GM19328 (cell line): ENCODE data around the gene PRDM11.

Experiments
- ATAC-seq: cut with Tn5 transposase; IDR thresholded peaks from one replicate; pipeline ENCODE4 v1.9.1; 2021; ENCODE audit warnings: mild to moderate bottlenecking, moderate library complexity; ENCODE audit not compliant: unreplicated experiment

Gene PRDM11

DNA sequence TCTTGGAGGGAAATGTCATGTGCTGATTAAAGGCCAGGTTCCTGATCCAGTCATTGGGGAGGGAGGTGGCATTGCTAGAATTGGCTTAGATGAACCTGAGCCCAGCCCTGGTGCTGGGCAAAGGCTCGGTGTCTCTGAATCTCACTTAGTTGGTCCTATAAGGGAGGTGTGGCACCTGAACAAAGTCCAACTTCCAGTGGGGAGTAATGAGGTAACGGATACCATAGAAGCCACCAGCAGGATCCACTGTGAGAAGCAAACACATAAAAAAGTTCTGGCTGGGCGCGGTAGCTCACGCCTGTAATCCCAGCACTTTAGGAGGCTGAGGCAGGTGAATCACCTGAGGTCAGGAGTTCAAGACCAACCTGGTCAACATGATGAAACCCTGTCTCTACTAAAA is 26.6 kb downstream of the PRDM11 start:
- ATAC-seq: no peak

- ATAC-seq: no peak
Measured at GRCh38 chr11:45174168-45174835, 27.9 kb downstream of the PRDM11 start.

DNA sequence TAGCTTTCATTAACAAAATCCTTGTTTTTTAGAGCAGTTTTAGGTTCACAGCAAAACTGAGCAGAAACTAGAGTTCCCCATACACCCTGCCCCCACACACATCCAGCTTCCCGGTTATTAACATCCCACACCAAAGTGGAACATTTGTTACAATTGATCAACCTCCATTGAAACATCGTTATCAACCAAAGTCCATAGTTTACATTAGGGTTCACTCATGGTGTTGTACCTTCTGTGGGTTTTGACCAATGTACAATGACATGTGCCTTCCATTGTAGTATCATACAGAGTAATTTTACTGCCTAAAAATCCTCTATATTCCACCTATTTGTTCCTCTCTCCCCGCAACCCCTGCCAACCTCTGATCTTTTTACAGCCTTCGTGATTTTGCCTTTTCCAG is 28.5 kb downstream of the PRDM11 start:
- no peak for ATAC-seq

DNA sequence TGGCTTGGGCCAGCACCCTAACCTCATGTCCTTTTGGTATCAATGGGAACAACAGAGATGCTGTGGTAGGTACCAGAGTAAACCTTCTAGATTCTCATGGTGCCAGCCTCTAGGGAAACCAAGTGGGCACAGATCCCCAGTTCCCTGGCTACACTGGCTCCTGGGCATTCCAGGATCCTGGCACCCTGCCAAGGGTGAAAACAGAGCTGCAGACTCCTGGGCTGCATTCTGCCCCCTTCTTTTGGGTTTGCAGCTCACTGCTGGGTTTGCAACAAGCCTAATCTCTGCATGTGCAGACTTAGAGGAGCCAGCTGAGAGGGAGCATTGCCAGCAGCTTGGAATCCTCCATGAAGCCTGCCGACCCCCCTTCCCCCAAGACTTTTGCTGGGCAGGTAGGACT is 30.6 kb downstream of the PRDM11 start:
- no peak for ATAC-seq

- no peak for ATAC-seq
Measured at GRCh38 chr11:45178223-45178622, 31.8 kb downstream of the PRDM11 start.

GRCh38 chr11:45178890-45179671 is 32.6 kb downstream of the PRDM11 start:
- no peak for ATAC-seq

- ATAC-seq: no peak
Measured at GRCh38 chr11:45179686-45180178, 33.3 kb downstream of the PRDM11 start.

DNA sequence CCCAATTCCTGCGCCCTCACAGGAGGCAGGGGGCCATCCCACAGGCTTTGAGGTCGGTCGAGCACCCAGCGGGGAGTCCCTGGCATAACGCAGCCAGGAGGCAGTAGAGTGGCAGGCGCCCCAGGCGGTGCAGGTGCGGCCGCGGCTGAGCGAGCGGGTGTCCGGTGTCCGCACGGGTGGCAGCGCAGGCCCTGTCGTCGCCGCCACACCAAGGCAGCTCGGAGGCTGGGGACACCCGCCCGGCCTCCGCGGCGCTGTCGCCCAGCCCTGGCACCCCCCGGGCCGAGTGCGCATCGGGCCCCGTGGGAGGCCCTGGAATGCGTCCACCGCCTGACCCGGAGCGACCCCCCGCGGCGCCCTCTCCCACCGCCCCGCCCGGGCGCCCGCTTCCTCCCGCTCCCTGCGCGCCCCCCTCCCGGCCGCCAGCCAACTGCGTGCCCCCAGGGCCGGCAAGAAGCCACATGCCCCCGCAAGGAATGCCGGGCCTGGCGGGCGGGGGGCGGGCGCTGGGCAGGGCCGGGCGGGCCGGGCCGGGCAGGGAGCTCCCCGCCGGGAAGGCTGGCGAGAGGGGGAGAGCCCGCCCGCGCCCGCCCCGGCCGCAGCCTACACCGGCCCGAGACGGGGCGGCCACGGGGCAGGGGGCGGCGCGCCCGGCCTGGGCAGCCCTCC is 33.9 kb downstream of the PRDM11 start:
- ATAC-seq: no peak

GRCh38 chr11:45180848-45181192 is 34.4 kb downstream of the PRDM11 start:
- ATAC-seq: no peak

- no peak for ATAC-seq
Measured at GRCh38 chr11:45181193-45181888, 34.9 kb downstream of the PRDM11 start.

DNA sequence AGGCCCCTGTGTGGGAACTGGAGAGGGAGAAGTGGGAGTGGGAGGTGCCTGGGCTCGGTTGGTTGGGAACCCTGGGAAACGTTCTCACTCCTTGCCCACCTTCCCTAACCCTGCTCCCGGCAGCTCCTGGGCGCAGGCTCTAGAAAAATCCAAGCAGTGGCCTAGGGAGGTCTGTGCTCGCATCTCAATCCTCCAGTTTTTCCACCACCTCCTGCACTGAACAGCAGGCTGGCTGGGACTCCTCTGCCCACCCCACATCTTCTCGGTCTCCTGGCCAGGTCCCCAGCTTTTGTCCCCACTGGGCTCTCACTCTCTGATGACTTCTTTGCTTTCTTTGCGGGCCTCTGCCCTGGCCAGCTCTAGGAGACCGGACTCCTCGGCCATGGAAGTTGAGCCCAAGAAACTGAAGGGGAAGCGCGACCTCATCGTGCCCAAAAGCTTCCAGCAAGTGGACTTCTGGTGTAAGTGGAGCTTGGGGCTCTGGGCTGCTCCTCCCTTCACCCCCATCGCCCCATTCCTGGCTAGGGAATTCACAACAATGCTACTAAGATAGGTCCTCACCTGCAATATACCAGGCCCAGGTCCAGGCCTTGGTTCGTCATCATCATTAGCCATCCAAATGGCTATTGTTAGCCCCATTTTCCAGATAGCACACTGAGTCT is 35.6 kb downstream of the PRDM11 start:
- no peak for ATAC-seq

DNA sequence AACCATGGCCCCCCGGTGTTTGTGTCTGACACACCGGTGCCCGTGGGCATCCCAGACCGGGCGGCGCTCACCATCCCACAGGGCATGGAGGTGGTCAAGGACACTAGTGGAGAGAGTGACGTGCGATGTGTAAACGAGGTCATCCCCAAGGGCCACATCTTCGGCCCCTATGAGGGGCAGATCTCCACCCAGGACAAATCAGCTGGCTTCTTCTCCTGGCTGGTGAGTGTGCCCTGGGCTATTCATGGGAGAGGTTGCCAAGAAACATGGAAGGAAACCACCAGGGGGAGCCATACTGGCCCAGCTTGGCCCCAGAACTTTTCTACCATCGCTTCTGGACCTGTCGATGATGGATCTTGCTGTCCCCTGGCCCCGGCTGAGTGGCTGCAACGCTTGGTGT is 36.5 kb downstream of the PRDM11 start:
- no peak for ATAC-seq

- ATAC-seq: no peak
Measured at GRCh38 chr11:45184640-45185039, 38.2 kb downstream of the PRDM11 start.

GRCh38 chr11:45185228-45185729 is 38.8 kb downstream of the PRDM11 start:
- ATAC-seq: no peak

DNA sequence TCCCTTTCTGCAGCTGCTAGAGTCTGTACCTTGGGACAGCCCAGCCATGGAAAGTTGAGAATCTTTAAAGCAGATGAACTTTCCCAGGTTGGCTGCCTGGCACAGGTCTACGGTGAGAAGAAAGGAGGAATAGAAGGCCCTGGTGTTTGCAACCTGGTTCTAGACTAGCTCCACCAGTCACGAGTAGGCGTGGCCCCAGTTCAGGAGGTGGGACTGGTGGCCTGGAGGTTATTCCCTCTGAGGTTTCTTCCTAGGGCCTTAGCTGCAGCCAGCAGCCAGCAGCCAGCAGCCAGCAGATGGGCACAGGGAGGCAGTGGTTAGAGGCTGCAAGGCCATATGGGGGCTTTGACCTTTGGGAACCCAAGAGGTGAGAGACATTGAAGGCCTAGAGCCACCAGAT is 40.9 kb downstream of the PRDM11 start:
- no peak for ATAC-seq

DNA sequence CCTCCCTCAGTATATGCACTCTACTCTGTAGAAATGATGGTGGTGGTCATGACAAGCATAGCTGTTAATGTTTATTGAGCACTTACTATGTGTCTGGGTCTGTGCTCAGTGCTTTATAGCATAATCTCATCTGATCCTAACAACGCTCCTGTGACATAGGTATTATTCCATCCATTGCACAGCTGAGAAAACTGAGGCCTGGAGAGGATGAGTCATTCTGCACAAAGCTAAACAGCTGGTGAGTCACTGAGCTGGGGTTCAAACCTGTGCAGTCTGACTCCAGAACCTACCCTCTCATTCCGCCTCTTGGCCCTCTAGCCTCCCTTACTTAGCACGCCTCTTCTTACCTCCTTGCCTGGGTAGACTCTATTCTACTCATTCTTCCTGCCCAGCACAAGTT is 41.7 kb downstream of the PRDM11 start:
- ATAC-seq: no peak

GRCh38 chr11:45189230-45189629 is 42.8 kb downstream of the PRDM11 start:
- ATAC-seq: no peak

DNA sequence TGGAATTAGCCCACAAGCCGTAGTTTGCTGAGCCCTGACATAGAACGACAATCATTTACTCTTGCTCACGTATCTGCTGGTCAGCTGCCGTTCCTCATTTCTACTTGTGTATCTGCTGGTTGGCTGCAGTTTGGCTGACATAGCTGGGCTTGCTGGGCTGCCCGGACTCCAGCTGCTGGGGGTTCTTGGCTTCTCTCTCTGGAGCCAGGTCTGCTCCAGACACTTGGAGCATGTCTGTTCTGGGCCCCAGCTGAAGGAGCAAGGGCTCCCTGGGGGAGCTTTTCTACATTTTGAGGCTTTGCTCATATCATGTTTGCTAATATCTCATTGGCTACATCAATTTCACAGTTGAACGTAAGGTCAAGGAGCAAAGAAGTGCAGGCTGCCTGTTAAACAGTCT is 47.3 kb downstream of the PRDM11 start:
- no peak for ATAC-seq

DNA sequence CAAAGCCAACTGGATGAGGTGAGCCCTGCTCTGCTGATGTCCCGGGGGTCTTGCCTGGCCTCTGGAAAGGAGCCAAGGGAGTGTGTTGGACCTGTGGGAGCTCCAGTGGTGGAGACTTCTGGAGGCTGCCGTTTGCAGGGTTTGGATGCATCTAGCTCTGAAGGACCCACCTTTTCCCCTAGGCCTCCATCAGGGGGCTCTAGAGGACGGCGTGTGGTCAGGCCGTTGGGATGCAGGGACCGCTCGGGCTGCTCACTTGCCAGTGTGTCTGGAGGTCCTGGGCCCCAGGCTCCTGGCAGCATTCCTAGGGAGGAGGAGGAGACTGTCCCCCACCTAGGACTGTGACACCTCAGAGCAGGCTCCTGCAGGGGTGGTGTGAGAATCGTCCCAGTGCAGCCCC is 58.3 kb downstream of the PRDM11 start:
- no peak for ATAC-seq

- ATAC-seq: no peak
Measured at GRCh38 chr11:45205978-45206377, 59.5 kb downstream of the PRDM11 start.

DNA sequence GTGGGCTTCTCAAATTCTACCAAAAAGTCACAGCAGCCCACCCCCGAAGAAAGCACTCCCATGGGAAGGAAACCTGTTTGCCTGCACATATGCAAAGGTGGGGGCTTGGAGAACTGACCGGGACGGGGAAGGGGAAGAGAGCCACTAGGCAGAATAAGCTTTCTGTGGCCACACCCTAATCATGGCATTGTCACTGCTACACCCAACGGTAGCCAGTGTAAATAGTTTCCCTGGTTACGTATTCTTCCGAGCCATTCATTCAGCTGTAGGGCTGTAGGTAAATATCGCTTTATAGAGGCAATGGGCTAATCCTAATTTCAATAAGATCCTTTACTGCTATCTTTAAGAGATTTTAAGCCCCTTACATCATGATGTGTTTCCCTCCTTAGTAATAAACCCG is 61.7 kb downstream of the PRDM11 start:
- no peak for ATAC-seq
